Small intestine (tissue), 7 donors: ENCODE results near the gene DGKZ. TPM values are rescaled to one million over a fixed set of nuclear protein-coding genes. Genes with fewer than 3 reads are reported as not detected.
"Not testable (repeated sequence)": the region's sequence is repeated elsewhere in the genome, so short reads cannot be mapped to it uniquely, and the experiment has no call there.

Source experiments
- DNase-seq, 2 donors: peaks; one replicate each; pipeline versions ENCODE4 v3.0.0 to v3.0.0-alpha.2; 2013
- FAIRE-seq: peaks from 2 replicates; lab custom pipeline; 2012; peaks lifted over from hg19 to GRCh38; lab: Jason Lieb, UNC
- H3K27ac ChIP-seq, 3 donors: one replicate each; pipeline ENCODE4 v1.5.1; 2013; ENCODE audit warnings: low read length in 2 of 3, mild to moderate bottlenecking in 2 of 3, control low read depth in 1 of 3, inconsistent platforms in 1 of 3, low read depth in 1 of 3, moderate library complexity in 1 of 3
- H3K27me3 ChIP-seq, 3 donors: one replicate each; pipeline ENCODE4 v1.6.1; 2013; ENCODE audit warnings: low read length in 3 of 3, inconsistent platforms in 1 of 3; ENCODE audit not compliant: control insufficient read depth in 3 of 3, insufficient read depth in 3 of 3
- H3K36me3 ChIP-seq, 3 donors: one replicate each; pipeline ENCODE4 v1.6.1; 2013; ENCODE audit warnings: low read length in 3 of 3, inconsistent platforms in 1 of 3, low read depth in 1 of 3, mild to moderate bottlenecking in 1 of 3, moderate library complexity in 1 of 3; ENCODE audit not compliant: control insufficient read depth in 3 of 3, insufficient read depth in 2 of 3
- H3K4me1 ChIP-seq, 3 donors: one replicate each; pipeline ENCODE4 v1.6.1; 2013; ENCODE audit warnings: low read length in 2 of 3, inconsistent platforms in 1 of 3, low read depth in 1 of 3, mild to moderate bottlenecking in 1 of 3, moderate library complexity in 1 of 3; ENCODE audit not compliant: control insufficient read depth in 3 of 3, insufficient read depth in 2 of 3
- H3K4me3 ChIP-seq, 3 donors: one replicate each; pipeline ENCODE4 v1.5.1; 2013; ENCODE audit warnings: low read length in 3 of 3, control low read depth in 1 of 3, inconsistent platforms in 1 of 3, low read depth in 1 of 3, mild to moderate bottlenecking in 1 of 3, moderate library complexity in 1 of 3
- H3K9me3 ChIP-seq, 2 donors: one replicate each; pipeline ENCODE4 v1.6.1; 2013; ENCODE audit warnings: low read depth in 1 of 2, low read length in 1 of 2; ENCODE audit not compliant: control insufficient read depth in 2 of 2, insufficient read depth in 1 of 2
- WGBS, 3 donors: extraction: QIAGEN DNeasy Blood & Tissue Kit; methylation state at CpG; one replicate each; pipeline ENCODE4 v1.1.7; 2013; 5-methylcytosine and 5-hydroxymethylcytosine counted together
- polyA plus RNA-seq, 4 donors: library from polyadenylated mRNA; stranded (reverse) in 3 of 4; unstranded in 1 of 4; fragments of 200-250 nt in 3 of 4; fragments of 120-200 nt in 1 of 4; gene quantifications; one replicate each; pipeline versions ENCODE4 v1.2.1 to v1.2.3, GENCODE V29; 2013
- donor health status: healthy with polysubstance abuse.
- donor health status: control.
- donor health status: control.
- donor health status: Bipolar disorder and iron deficiency.
- donor health status: healthy.

Gene DGKZ
- polyA plus RNA-seq, 4 donors, result 41.0 to 122 (median 103) TPM

GRCh38 chr11:46367916-46368267 lies 20.6 kb downstream of the DGKZ start:
- H3K9me3 ChIP-seq, result no peaks in the 10 kb centered on the region
- WGBS, 3 donors, result 73 to 80% (median 77%) methylated on average over 12 of the region's 12 CpGs
- H3K36me3 ChIP-seq, result peaks cover 0 to 93% (median 4%) of the 10 kb centered on the region in 3 donors
- no peaks in the 10 kb centered on the region for H3K27me3 ChIP-seq
- no peak overlapping the region for H3K27ac ChIP-seq
- no peak for FAIRE-seq
- no peak for DNase-seq
- H3K4me3 ChIP-seq, result no peak overlapping the region
- H3K4me1 ChIP-seq, result peaks cover 0 to 21% (median 0%) of the 10 kb centered on the region in 3 donors

GRCh38 chr11:46369458-46370152 lies 22.3 kb downstream of the DGKZ start:
- 65 to 71% (median 69%) methylated on average over 25 of the region's 25 CpGs for WGBS, 3 donors
- Histone ChIP-seq H3K9me3 (no peaks in the 10 kb centered on the region), H3K36me3 (peaks cover 5 to 90% (median 13%) of the 10 kb centered on the region in 3 donors), H3K27me3 (no peaks in the 10 kb centered on the region), H3K4me1 (peaks cover 0 to 16% (median 0%) of the 10 kb centered on the region in 3 donors), H3K27ac (no peak overlapping the region), H3K4me3 (no peak overlapping the region)
- FAIRE-seq (no peak), DNase-seq (peak in 1 of 2 donors; percentile 70)

- WGBS, 3 donors, result 89 to 92% (median 90%) methylated on average over 13 of the region's 13 CpGs
- peaks cover 6 to 90% (median 18%) of the 10 kb centered on the region in 3 donors for H3K36me3 ChIP-seq
- FAIRE-seq, result no peak
These were observed 23.0 kb downstream of the DGKZ start for GRCh38 chr11:46370253-46370652.

GRCh38 chr11:46371262-46371661 lies 24.0 kb downstream of the DGKZ start:
- DNase-seq, H3K27ac ChIP-seq, H3K27me3 ChIP-seq, H3K9me3 ChIP-seq, FAIRE-seq, H3K4me3 ChIP-seq: not testable (repeated sequence)
- H3K36me3 ChIP-seq, result peaks cover 9 to 91% (median 18%) of the 10 kb centered on the region in 3 donors
- peaks cover 0 to 16% (median 0%) of the 10 kb centered on the region in 3 donors for H3K4me1 ChIP-seq
- 96 to 98% (median 96%) methylated on average over 19 of the region's 19 CpGs for WGBS, 3 donors

More at GRCh38 chr11:46370253-46370652, 23.0 kb downstream of the DGKZ start:
- Histone ChIP-seq H3K4me3 (no peak overlapping the region), H3K9me3 (no peaks in the 10 kb centered on the region), H3K4me1 (peaks cover 0 to 16% (median 0%) of the 10 kb centered on the region in 3 donors), H3K27ac (no peak overlapping the region), H3K27me3 (no peaks in the 10 kb centered on the region)
- DNase-seq, result no peak

- H3K36me3 ChIP-seq, result peaks cover 11 to 91% (median 21%) of the 10 kb centered on the region in 3 donors
- no peak for FAIRE-seq
These were observed 24.8 kb downstream of the DGKZ start for GRCh38 chr11:46372086-46372485.

GRCh38 chr11:46372501-46372900 lies 25.2 kb downstream of the DGKZ start:
- DNase-seq, H3K27ac ChIP-seq, FAIRE-seq, H3K9me3 ChIP-seq, H3K4me3 ChIP-seq, H3K27me3 ChIP-seq: not testable (repeated sequence)
- WGBS, 3 donors, result 88 to 89% (median 89%) methylated on average over 12 to 15 of the region's 15 CpGs
- H3K36me3 ChIP-seq, result peaks cover 11 to 93% (median 24%) of the 10 kb centered on the region in 3 donors
- peaks cover 0 to 16% (median 0%) of the 10 kb centered on the region in 3 donors for H3K4me1 ChIP-seq

More at GRCh38 chr11:46372086-46372485, 24.8 kb downstream of the DGKZ start:
- Histone ChIP-seq H3K27me3 (no peaks in the 10 kb centered on the region), H3K27ac (no peak overlapping the region), H3K4me1 (peaks cover 0 to 16% (median 0%) of the 10 kb centered on the region in 3 donors), H3K9me3 (no peaks in the 10 kb centered on the region), H3K4me3 (no peak overlapping the region)
- WGBS, 3 donors, result 46 to 59% (median 46%) methylated on average over 8 to 10 of the region's 10 CpGs
- peak in 1 of 2 donors; percentile 45 for DNase-seq

- Histone ChIP-seq H3K4me1 (peaks cover 0 to 14% (median 0%) of the 10 kb centered on the region in 3 donors), H3K27ac (no peak overlapping the region), H3K9me3 (no peaks in the 10 kb centered on the region), H3K4me3 (no peak overlapping the region), H3K36me3 (peaks cover 11 to 95% (median 23%) of the 10 kb centered on the region in 3 donors), H3K27me3 (no peaks in the 10 kb centered on the region)
- 92 to 94% (median 92%) methylated on average over 30 of the region's 30 CpGs for WGBS, 3 donors
- DNase-seq (no peak), FAIRE-seq (no peak)
These were observed 26.8 kb downstream of the DGKZ start for GRCh38 chr11:46373787-46374740.

GRCh38 chr11:46374815-46375214 lies 27.6 kb downstream of the DGKZ start:
- no peak overlapping the region for H3K27ac ChIP-seq
- H3K4me1 ChIP-seq, result peaks cover 0 to 13% (median 0%) of the 10 kb centered on the region in 3 donors
- 90 to 93% (median 91%) methylated on average over 15 of the region's 15 CpGs for WGBS, 3 donors
- H3K36me3 ChIP-seq, result peaks cover 11 to 93% (median 23%) of the 10 kb centered on the region in 3 donors
- FAIRE-seq, result no peak
- H3K27me3 ChIP-seq, result no peaks in the 10 kb centered on the region
- no peaks in the 10 kb centered on the region for H3K9me3 ChIP-seq
- no peak for DNase-seq
- H3K4me3 ChIP-seq, result no peak overlapping the region
